ENCODE measurements around the gene CRIM1.

DNA sequence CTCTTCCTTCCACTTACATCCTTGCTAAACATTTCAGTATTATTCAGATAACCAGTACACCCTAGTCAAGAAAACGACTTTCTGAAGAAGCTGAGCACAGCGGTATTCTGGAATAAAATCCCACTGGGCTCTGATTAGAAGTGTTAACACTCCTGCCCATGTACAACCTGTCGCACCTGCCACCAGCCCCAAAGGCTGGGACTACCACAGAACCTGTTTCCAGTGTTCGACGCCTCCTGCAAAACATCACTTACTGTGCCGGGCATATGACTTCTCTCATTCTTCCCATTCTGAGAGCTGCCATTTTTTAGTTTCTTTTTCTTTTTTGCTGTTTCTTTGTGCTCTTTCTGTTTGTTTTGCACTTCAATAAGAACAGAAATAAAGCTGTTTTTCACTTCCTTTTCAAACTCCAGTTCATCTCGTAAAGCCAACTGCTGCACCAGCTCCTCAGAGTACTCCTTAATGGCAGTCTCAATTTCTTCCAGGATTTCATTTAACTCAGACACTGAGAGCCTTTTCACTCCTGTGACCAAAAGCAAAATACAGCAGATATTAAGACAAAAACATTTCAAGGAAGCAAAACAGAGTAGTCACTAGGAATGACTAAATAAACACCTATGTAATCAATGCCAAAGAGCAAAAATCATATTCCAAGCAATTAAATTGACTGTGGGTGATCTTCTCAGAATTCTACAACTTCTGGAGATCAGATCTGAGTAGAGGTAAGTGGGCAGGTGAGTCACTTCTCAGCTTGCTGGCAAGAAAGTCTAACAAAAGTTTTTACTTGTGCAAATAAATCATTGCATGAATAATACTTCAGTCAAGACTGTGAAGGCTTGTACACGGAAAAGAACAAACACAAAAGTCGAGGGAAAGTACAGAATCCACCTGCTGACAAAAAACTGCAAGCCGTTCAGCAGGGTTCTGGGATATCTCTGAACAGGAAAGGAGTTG lies 223.0 kb downstream of the CRIM1 start:
- TF ChIP-seq EZH2 (optimal IDR thresholded peaks at IDR 0.05; ENCODE audit: low read depth, low read length) (no peak), CTCF (IDR thresholded peaks at IDR 0.05; ENCODE audit: low read length) (no peak), EZH2phosphoT487 (IDR thresholded peaks at IDR 0.05; ENCODE audit: low read length) (no peak)
